GM12878 (cell line): ENCODE measurements around the gene KRTAP12-1. TPM values are rescaled to one million over a fixed set of nuclear protein-coding genes. Genes with fewer than 3 reads are reported as not detected.

ENCODE experiments used
- ATAC-seq: fragments of 200-7000 bp; cut with Tn5 transposase; 3 replicates; pipeline ENCODE4 v1.9.1; 2020; ENCODE audit warnings: mild to moderate bottlenecking, moderate library complexity
- BruUV-seq: library from RNA; stranded (reverse); fragments of 400-500 nt; replicated peaks from 2 replicates; lab custom pipeline; 2021; lab: Mats Ljungman, UMichigan
- CTCF ChIA-PET: fragments of 300-600 bp; sonication (Branson Sonifier 250); formaldehyde crosslinking; extraction: SDS; loops from one replicate; lab custom pipeline; 2021; ENCODE audit warnings: inconsistent platforms; lab: Yijun Ruan, JAX
- POLR2A ChIA-PET: fragments of 350-600 bp; formaldehyde crosslinking; extraction: SDS; loops from one replicate; lab custom pipeline; 2021; ENCODE audit warnings: inconsistent platforms; lab: Charles Lee
- RAD21 ChIA-PET: fragments of 300-600 bp; sonication (Branson Sonifier 250); formaldehyde crosslinking; loops from one replicate; lab custom pipeline; 2023; ENCODE audit warnings: antibody characterized with exemption; ENCODE audit not compliant: unreplicated experiment; lab: Charles Lee
- SMC1A ChIA-PET: fragments of 300-600 bp; sonication (Branson Sonifier 250); formaldehyde crosslinking; loops from one replicate; lab custom pipeline; 2023; ENCODE audit not compliant: unreplicated experiment, uncharacterized antibody; lab: Charles Lee
- DNase-seq: peaks from one replicate; pipeline ENCODE4 v3.0.0-alpha.2; 2011; ENCODE audit warnings: low read depth, low spot score
- FAIRE-seq: peaks from 3 replicates; lab custom pipeline; 2011; peaks lifted over from hg19 to GRCh38; lab: Jason Lieb, UNC
- H2AFZ ChIP-seq: 2 replicates; pipeline ENCODE4 v1.6.0; 2011; ENCODE audit warnings: low read depth, low read length, control low read depth; ENCODE audit not compliant: control insufficient read depth
- H3K27ac ChIP-seq: 2 replicates; pipeline ENCODE4 v1.5.1; 2011; ENCODE audit warnings: control low read depth; ENCODE audit not compliant: control insufficient read depth, insufficient read depth
- H3K27me3 ChIP-seq, 2 experiments: replicated peaks in 1 of 2; 2 replicates each; pipeline versions ENCODE4 v1.6.0 to v1.6.1; 2011; ENCODE audit warnings: low read length in 1 of 2; ENCODE audit not compliant: control insufficient read depth in 2 of 2, insufficient read depth in 2 of 2
- H3K36me3 ChIP-seq, 2 experiments: 2 replicates each; pipeline ENCODE4 v1.5.1; 2011; ENCODE audit warnings: low read length in 1 of 2; ENCODE audit not compliant: control insufficient read depth in 2 of 2, insufficient read depth in 2 of 2
- H3K4me1 ChIP-seq: 2 replicates; pipeline ENCODE4 v1.6.1; 2011; ENCODE audit warnings: mild to moderate bottlenecking, low read length, moderate library complexity, mixed read lengths; ENCODE audit not compliant: control insufficient read depth, insufficient read depth
- H3K4me2 ChIP-seq: 2 replicates; pipeline ENCODE4 v1.6.0; 2011; ENCODE audit warnings: control low read depth; ENCODE audit not compliant: control insufficient read depth, insufficient read depth
- H3K4me3 ChIP-seq: fragments of 200-600 bp; sonication (generic); 2 replicates; pipeline ENCODE4 v1.5.1; 2016
- H3K79me2 ChIP-seq: 2 replicates; pipeline ENCODE4 v1.6.0; 2011; ENCODE audit warnings: low read length; ENCODE audit not compliant: control insufficient read depth, insufficient read depth
- H3K9ac ChIP-seq: 2 replicates; pipeline ENCODE4 v1.8.0; 2011; ENCODE audit warnings: low read length, control low read depth, mixed read lengths; ENCODE audit not compliant: control insufficient read depth, insufficient read depth
- H3K9me3 ChIP-seq: replicated peaks from 3 replicates; pipeline ENCODE4 v1.5.1; 2011; ENCODE audit warnings: mild to moderate bottlenecking, low read length; ENCODE audit not compliant: control insufficient read depth, insufficient read depth
- H4K20me1 ChIP-seq: 2 replicates; pipeline ENCODE4 v1.6.0; 2011; ENCODE audit not compliant: control insufficient read depth, insufficient read depth
- BCL3 ChIP-seq: IDR thresholded peaks from 2 replicates; pipeline ENCODE4 v1.6.1; 2011; ENCODE audit warnings: borderline replicate concordance, low read depth, mild to moderate bottlenecking, moderate library complexity, low read length; ENCODE audit not compliant: insufficient read depth, poor library complexity, severe bottlenecking
- CBFB ChIP-seq: IDR thresholded peaks from 2 replicates; pipeline ENCODE4 v1.6.1; 2016; ENCODE audit warnings: antibody characterized with exemption, low read depth
- CEBPB ChIP-seq, 2 experiments: fragments of 150-350 bp in 1 of 2; IDR thresholded peaks; 2 replicates each; pipeline ENCODE4 v1.6.1; 2012 to 2014; ENCODE audit warnings: low read depth in 2 of 2, low read length in 2 of 2, borderline replicate concordance in 1 of 2, inconsistent platforms in 1 of 2
- CREB1 ChIP-seq: IDR thresholded peaks from 2 replicates; pipeline ENCODE4 v1.6.1; 2012; ENCODE audit warnings: low read depth, mild to moderate bottlenecking, inconsistent platforms
- CREM ChIP-seq: IDR thresholded peaks from 2 replicates; pipeline ENCODE4 v1.6.1; 2014; ENCODE audit warnings: antibody characterized with exemption, low read depth
- DPF2 ChIP-seq: fragments of 450-650 bp; IDR thresholded peaks from 2 replicates; pipeline ENCODE4 v1.6.1; 2017; ENCODE audit warnings: mild to moderate bottlenecking
- IRF5 ChIP-seq: fragments of 450-650 bp; IDR thresholded peaks from 2 replicates; pipeline ENCODE4 v1.6.1; 2017; ENCODE audit warnings: borderline replicate concordance
- JUND ChIP-seq: IDR thresholded peaks from 2 replicates; pipeline ENCODE4 v1.6.1; 2012; ENCODE audit warnings: low read depth, mild to moderate bottlenecking, low read length, improper control_type of control experiment, moderate library complexity
- YY1 ChIP-seq: IDR thresholded peaks from 2 replicates; pipeline ENCODE4 v1.6.1; 2011; ENCODE audit warnings: low read depth, mild to moderate bottlenecking, low read length
- WGBS: methylation state at CpG from one replicate; pipeline ENCODE4 v1.1.6; 2016; ENCODE audit warnings: low lambda C conversion rate; ENCODE audit not compliant: insufficient replicate concordance, insufficient coverage; ENCODE audit errors: missing lambda C conversion rate; 5-methylcytosine and 5-hydroxymethylcytosine counted together
- in situ Hi-C: fragments of 300-500 bp; cut with MboI; formaldehyde crosslinking; loops from 9 replicates; pipeline ENCODE4 v1.14.3; 2018; ENCODE audit warnings: mixed read lengths
- intact Hi-C: fragments of 100-400 bp; cut with micrococcal nuclease; formaldehyde crosslinking; loops from one replicate; pipeline ENCODE4 v1.14.2; 2022; ENCODE audit not compliant: unreplicated experiment
- polyA plus RNA-seq, 11 experiments: library from polyadenylated mRNA; depleted of rRNA in 4 of 11; unstranded in 6 of 11; stranded (reverse) in 5 of 11; fragments of >200 nt; fragmentation: Nextera tagmentation in 4 of 11; fragmentation: Illumina TruSeq in 1 of 11; extraction: Ambion mirVana in 4 of 11; extraction: Trizol in 1 of 11; gene quantifications; 1 replicate in 1 of 11; 2 replicates in 10 of 11; pipeline versions ENCODE4 v1.2.1 to v1.2.3, GENCODE V29; 2011 to 2016; ENCODE audit warnings: inconsistent platforms in 2 of 11, missing spikeins in 2 of 11, low read depth in 1 of 11
- total RNA-seq, 4 experiments: library from RNA; depleted of rRNA in 3 of 4; stranded (reverse); fragments of >200 nt in 3 of 4; fragmentation: Illumina TruSeq in 1 of 4; extraction: Trizol in 1 of 4; gene quantifications; 2 replicates each; pipeline versions ENCODE4 v1.2.1 to v1.2.3, GENCODE V29; 2013 to 2021
- TF ChIP-seq, protein P1 (sequence below), 3 experiments: IDR thresholded peaks in 2 of 3; conservative IDR thresholded peaks in 1 of 3; 2 replicates each; pipeline ENCODE4 v1.5.1; 2011; ENCODE audit warnings: low read depth in 3 of 3, low read length in 3 of 3, mild to moderate bottlenecking in 3 of 3, control low read depth in 2 of 3, moderate library complexity in 2 of 3, inconsistent platforms in 1 of 3, mixed read lengths in 1 of 3; ENCODE audit not compliant: control insufficient read depth in 2 of 3, insufficient read depth in 1 of 3; ENCODE audit errors: extremely low read depth in 1 of 3
- TF ChIP-seq, protein P2 (sequence below): fragments of 150-350 bp; IDR thresholded peaks from 2 replicates; pipeline ENCODE4 v1.6.1; 2014; ENCODE audit warnings: mild to moderate bottlenecking, low read depth, low read length
- TF ChIP-seq, protein P3 (sequence below): fragments of 450-650 bp; IDR thresholded peaks from 2 replicates; pipeline ENCODE4 v1.6.1; 2017; ENCODE audit warnings: mild to moderate bottlenecking, moderate library complexity

KRTAP12-1 gene
- total and polyA plus RNA-seq, 10 of the 15 experiments (the other 5 are each of a cell fraction or from before 2014, with no cell fraction given) = not detected

- in situ Hi-C loops = no loop called here
- peaks cover 6% of the 10 kb centered on the region; the same call in 1 of the 3 replicates for H3K9me3 ChIP-seq
- no peak overlapping the region for H2AFZ ChIP-seq
- H3K27ac ChIP-seq = no peak overlapping the region
- H3K4me3 ChIP-seq = no peak overlapping the region
- H3K36me3 ChIP-seq = no peaks in the 10 kb centered on the region
- DNase-seq (no peak), FAIRE-seq (no peak), ATAC-seq (no peak)
- H3K27me3 ChIP-seq = peaks cover 13 to 16% of the 10 kb centered on the region in 2 experiments; a peak in 3 of 4 replicates
- no peaks in the 10 kb centered on the region for H3K4me1 ChIP-seq
- no peak overlapping the region for H3K9ac ChIP-seq
- BruUV-seq = no TSS peak
- SMC1A ChIA-PET = no interaction called here
- H4K20me1 ChIP-seq = no peaks in the 10 kb centered on the region
- POLR2A ChIA-PET = no interaction called here
- no peak overlapping the region for H3K4me2 ChIP-seq
- CTCF ChIA-PET = no interaction called here
- WGBS = 7% methylated on average over 13 of the region's 13 CpGs
- intact Hi-C loops = no loop called here
- no peaks in the 10 kb centered on the region for H3K79me2 ChIP-seq
- RAD21 ChIA-PET = no interaction called here
- TF ChIP-seq CEBPB (IDR thresholded peaks at IDR 0.05; ENCODE audit: borderline replicate concordance in 1 of 2, low read depth in 2 of 2, low read length in 2 of 2) (no peak), DPF2 (no peak), CBFB (no peak), BCL3 (no peak), YY1 (no peak), CREM (no peak), CREB1 (no peak), IRF5 (no peak), JUND (no peak)
- TF ChIP-seq, protein P1, sequence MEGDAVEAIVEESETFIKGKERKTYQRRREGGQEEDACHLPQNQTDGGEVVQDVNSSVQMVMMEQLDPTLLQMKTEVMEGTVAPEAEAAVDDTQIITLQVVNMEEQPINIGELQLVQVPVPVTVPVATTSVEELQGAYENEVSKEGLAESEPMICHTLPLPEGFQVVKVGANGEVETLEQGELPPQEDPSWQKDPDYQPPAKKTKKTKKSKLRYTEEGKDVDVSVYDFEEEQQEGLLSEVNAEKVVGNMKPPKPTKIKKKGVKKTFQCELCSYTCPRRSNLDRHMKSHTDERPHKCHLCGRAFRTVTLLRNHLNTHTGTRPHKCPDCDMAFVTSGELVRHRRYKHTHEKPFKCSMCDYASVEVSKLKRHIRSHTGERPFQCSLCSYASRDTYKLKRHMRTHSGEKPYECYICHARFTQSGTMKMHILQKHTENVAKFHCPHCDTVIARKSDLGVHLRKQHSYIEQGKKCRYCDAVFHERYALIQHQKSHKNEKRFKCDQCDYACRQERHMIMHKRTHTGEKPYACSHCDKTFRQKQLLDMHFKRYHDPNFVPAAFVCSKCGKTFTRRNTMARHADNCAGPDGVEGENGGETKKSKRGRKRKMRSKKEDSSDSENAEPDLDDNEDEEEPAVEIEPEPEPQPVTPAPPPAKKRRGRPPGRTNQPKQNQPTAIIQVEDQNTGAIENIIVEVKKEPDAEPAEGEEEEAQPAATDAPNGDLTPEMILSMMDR (IDR thresholded peaks at IDR 0.05 in 2 of 3, conservative IDR thresholded peaks at IDR 0.05 in 1 of 3; ENCODE audit: control insufficient read depth in 2 of 3, extremely low read depth in 1 of 3, insufficient read depth in 1 of 3, low read depth in 3 of 3, low read length in 3 of 3) = no peak
- TF ChIP-seq, protein P2, sequence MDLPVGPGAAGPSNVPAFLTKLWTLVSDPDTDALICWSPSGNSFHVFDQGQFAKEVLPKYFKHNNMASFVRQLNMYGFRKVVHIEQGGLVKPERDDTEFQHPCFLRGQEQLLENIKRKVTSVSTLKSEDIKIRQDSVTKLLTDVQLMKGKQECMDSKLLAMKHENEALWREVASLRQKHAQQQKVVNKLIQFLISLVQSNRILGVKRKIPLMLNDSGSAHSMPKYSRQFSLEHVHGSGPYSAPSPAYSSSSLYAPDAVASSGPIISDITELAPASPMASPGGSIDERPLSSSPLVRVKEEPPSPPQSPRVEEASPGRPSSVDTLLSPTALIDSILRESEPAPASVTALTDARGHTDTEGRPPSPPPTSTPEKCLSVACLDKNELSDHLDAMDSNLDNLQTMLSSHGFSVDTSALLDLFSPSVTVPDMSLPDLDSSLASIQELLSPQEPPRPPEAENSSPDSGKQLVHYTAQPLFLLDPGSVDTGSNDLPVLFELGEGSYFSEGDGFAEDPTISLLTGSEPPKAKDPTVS = no peak
- TF ChIP-seq, protein P3, sequence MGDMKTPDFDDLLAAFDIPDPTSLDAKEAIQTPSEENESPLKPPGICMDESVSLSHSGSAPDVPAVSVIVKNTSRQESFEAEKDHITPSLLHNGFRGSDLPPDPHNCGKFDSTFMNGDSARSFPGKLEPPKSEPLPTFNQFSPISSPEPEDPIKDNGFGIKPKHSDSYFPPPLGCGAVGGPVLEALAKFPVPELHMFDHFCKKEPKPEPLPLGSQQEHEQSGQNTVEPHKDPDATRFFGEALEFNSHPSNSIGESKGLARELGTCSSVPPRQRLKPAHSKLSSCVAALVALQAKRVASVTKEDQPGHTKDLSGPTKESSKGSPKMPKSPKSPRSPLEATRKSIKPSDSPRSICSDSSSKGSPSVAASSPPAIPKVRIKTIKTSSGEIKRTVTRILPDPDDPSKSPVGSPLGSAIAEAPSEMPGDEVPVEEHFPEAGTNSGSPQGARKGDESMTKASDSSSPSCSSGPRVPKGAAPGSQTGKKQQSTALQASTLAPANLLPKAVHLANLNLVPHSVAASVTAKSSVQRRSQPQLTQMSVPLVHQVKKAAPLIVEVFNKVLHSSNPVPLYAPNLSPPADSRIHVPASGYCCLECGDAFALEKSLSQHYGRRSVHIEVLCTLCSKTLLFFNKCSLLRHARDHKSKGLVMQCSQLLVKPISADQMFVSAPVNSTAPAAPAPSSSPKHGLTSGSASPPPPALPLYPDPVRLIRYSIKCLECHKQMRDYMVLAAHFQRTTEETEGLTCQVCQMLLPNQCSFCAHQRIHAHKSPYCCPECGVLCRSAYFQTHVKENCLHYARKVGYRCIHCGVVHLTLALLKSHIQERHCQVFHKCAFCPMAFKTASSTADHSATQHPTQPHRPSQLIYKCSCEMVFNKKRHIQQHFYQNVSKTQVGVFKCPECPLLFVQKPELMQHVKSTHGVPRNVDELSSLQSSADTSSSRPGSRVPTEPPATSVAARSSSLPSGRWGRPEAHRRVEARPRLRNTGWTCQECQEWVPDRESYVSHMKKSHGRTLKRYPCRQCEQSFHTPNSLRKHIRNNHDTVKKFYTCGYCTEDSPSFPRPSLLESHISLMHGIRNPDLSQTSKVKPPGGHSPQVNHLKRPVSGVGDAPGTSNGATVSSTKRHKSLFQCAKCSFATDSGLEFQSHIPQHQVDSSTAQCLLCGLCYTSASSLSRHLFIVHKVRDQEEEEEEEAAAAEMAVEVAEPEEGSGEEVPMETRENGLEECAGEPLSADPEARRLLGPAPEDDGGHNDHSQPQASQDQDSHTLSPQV = no peak
Observed at GRCh38 chr21:44708213-44708865, 26.4 kb upstream of the KRTAP12-1 start.
